ENCODE data around the gene APOBEC4. TPM values are rescaled to one million over a fixed set of nuclear protein-coding genes. Genes with fewer than 3 reads are reported as not detected.

APOBEC4 gene
- polyA plus RNA-seq, 1 donor from 2014 or later: not detected

DNA sequence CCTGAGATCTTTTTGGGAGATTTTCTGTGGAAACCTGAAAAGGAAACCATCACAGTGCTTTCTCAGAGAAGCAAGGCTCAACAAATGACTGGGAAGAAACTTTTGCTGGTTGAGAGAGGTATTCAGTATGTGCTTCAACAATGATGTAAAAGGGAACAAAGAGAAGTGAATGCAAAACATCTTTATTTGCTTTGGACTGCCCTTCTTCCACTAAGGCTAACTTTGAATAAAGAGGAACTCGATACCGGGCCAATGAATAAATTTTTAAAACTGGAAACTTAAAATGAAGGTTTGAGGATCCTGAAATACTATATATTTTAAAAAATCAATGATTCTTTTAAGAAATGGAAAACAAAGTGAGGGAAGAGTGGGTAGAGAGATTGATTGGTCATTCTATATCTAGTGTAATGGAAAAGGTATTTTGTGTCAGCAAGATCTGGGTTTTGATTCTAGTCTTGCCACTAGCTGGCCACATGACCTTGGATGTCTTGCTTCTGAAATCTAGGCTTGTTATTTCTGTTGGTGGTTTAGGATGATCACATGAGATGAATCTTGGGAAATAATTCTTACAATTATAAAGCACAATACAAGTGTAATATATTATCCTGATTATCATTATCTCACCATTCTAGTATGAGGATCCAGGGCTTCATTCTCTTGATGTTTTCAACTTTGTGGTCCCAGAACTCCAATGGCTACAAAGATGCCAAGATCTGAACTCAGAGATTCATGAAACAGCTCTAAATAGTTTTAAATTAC is 34.6 kb upstream of the APOBEC4 start:
- Histone ChIP-seq H3K36me3 (ENCODE audit: insufficient read depth, low read length) (no peaks in the 10 kb centered on the region), H3K79me2 (replicated peaks; ENCODE audit: insufficient read depth, low read length) (no peaks in the 10 kb centered on the region), H3K27ac (ENCODE audit: low read length) (no peak overlapping the region), H3K9ac (ENCODE audit: low read length) (no peak overlapping the region), H3F3A (ENCODE audit: insufficient read depth, low read length, poor library complexity, severe bottlenecking) (no peaks in the 10 kb centered on the region), H3K4me2 (ENCODE audit: low read length) (no peak overlapping the region), H3K9me3 (ENCODE audit: low read length) (no peaks in the 10 kb centered on the region), H3K9me2 (ENCODE audit: insufficient read depth, low read length) (no peaks in the 10 kb centered on the region), H3K27me3 (ENCODE audit: insufficient read depth, low read depth, low read length) (no peaks in the 10 kb centered on the region), H2AFZ (ENCODE audit: low read depth, low read length) (no peak overlapping the region), H3K4me3 (ENCODE audit: low read length) (no peak overlapping the region), H4K20me1 (ENCODE audit: insufficient read depth) (no peaks in the 10 kb centered on the region)
- no peak for TF ChIP-seq EZH2 (IDR thresholded peaks at IDR 0.05; ENCODE audit: borderline replicate concordance, insufficient read depth, low read length, poor library complexity, severe bottlenecking)

DNA sequence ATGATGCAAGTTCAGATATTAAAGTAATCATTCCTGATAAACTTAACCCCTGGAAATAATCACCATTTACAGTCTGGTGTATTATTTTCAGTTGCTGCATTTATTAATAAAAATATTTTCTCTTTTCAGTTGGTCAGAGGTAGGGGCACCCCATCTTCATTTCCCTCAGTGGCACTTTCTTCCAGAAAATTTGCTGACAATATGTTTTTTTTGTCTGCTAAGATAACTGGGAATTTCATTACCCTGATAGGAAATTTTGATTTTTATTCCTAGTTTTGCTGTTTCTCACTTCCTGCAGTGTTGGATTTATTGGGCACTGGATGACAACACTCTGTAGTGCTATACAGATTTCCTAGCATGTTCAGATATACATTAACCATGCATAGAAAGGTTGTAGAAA is 33.1 kb upstream of the APOBEC4 start:
- Histone ChIP-seq H3K36me3 (ENCODE audit: insufficient read depth, low read length) (no peaks in the 10 kb centered on the region), H3F3A (ENCODE audit: insufficient read depth, low read length, poor library complexity, severe bottlenecking) (no peaks in the 10 kb centered on the region), H3K4me2 (ENCODE audit: low read length) (no peak overlapping the region), H3K9me2 (ENCODE audit: insufficient read depth, low read length) (no peaks in the 10 kb centered on the region), H3K9me3 (ENCODE audit: low read length) (no peaks in the 10 kb centered on the region), H3K27ac (ENCODE audit: low read length) (no peak overlapping the region), H3K27me3 (ENCODE audit: insufficient read depth, low read depth, low read length) (no peaks in the 10 kb centered on the region), H3K4me3 (ENCODE audit: low read length) (no peak overlapping the region), H2AFZ (ENCODE audit: low read depth, low read length) (no peak overlapping the region), H4K20me1 (ENCODE audit: insufficient read depth) (no peaks in the 10 kb centered on the region), H3K79me2 (replicated peaks; ENCODE audit: insufficient read depth, low read length) (no peaks in the 10 kb centered on the region), H3K9ac (ENCODE audit: low read length) (no peak overlapping the region)
- no peak for TF ChIP-seq TAF1 (IDR thresholded peaks at IDR 0.05; ENCODE audit: low read depth)
- TF ChIP-seq POLR2AphosphoS5 (IDR thresholded peaks at IDR 0.05): no peak
- no peak for TF ChIP-seq EP300 (conservative IDR thresholded peaks at IDR 0.05; ENCODE audit: poor library complexity, severe bottlenecking)
- no peak for TF ChIP-seq RAD21 (conservative IDR thresholded peaks at IDR 0.05)
- no peak for TF ChIP-seq SMC3 (conservative IDR thresholded peaks at IDR 0.05; ENCODE audit: poor library complexity)
- TF ChIP-seq, protein P1, sequence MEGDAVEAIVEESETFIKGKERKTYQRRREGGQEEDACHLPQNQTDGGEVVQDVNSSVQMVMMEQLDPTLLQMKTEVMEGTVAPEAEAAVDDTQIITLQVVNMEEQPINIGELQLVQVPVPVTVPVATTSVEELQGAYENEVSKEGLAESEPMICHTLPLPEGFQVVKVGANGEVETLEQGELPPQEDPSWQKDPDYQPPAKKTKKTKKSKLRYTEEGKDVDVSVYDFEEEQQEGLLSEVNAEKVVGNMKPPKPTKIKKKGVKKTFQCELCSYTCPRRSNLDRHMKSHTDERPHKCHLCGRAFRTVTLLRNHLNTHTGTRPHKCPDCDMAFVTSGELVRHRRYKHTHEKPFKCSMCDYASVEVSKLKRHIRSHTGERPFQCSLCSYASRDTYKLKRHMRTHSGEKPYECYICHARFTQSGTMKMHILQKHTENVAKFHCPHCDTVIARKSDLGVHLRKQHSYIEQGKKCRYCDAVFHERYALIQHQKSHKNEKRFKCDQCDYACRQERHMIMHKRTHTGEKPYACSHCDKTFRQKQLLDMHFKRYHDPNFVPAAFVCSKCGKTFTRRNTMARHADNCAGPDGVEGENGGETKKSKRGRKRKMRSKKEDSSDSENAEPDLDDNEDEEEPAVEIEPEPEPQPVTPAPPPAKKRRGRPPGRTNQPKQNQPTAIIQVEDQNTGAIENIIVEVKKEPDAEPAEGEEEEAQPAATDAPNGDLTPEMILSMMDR (IDR thresholded peaks at IDR 0.05; ENCODE audit: poor library complexity, severe bottlenecking): no peak
- TF ChIP-seq, protein P2, sequence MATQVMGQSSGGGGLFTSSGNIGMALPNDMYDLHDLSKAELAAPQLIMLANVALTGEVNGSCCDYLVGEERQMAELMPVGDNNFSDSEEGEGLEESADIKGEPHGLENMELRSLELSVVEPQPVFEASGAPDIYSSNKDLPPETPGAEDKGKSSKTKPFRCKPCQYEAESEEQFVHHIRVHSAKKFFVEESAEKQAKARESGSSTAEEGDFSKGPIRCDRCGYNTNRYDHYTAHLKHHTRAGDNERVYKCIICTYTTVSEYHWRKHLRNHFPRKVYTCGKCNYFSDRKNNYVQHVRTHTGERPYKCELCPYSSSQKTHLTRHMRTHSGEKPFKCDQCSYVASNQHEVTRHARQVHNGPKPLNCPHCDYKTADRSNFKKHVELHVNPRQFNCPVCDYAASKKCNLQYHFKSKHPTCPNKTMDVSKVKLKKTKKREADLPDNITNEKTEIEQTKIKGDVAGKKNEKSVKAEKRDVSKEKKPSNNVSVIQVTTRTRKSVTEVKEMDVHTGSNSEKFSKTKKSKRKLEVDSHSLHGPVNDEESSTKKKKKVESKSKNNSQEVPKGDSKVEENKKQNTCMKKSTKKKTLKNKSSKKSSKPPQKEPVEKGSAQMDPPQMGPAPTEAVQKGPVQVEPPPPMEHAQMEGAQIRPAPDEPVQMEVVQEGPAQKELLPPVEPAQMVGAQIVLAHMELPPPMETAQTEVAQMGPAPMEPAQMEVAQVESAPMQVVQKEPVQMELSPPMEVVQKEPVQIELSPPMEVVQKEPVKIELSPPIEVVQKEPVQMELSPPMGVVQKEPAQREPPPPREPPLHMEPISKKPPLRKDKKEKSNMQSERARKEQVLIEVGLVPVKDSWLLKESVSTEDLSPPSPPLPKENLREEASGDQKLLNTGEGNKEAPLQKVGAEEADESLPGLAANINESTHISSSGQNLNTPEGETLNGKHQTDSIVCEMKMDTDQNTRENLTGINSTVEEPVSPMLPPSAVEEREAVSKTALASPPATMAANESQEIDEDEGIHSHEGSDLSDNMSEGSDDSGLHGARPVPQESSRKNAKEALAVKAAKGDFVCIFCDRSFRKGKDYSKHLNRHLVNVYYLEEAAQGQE (IDR thresholded peaks at IDR 0.05; ENCODE audit: borderline replicate concordance): no peak
- no peak for TF ChIP-seq MXI1 (conservative IDR thresholded peaks at IDR 0.05; ENCODE audit: poor library complexity, severe bottlenecking)
- no peak for TF ChIP-seq EZH2 (IDR thresholded peaks at IDR 0.05; ENCODE audit: borderline replicate concordance, insufficient read depth, low read length, poor library complexity, severe bottlenecking)

Data from neural cell (in vitro differentiated cells).